Measurements from ENCODE around the gene CA11.
"Not testable (repeated sequence)": the region's sequence is repeated elsewhere in the genome, so short reads cannot be mapped to it uniquely, and the experiment has no call there.

CA11 gene

GRCh38 chr19:48664476-48664875 is 18.5 kb upstream of the CA11 start:
- peaks cover 5% of the 10 kb centered on the region for H3K4me1 ChIP-seq (ENCODE audit: control insufficient read depth, insufficient read depth, low read length)
- H3K36me3 ChIP-seq (ENCODE audit: control insufficient read depth, insufficient read depth, low read length) = no peaks in the 10 kb centered on the region

GRCh38 chr19:48663667-48664066 is 17.7 kb upstream of the CA11 start:
- H3K4me3 ChIP-seq (ENCODE audit: low read length) = no peak overlapping the region
- no peaks in the 10 kb centered on the region for H3K27me3 ChIP-seq (ENCODE audit: control insufficient read depth, insufficient read depth, low read length)
- no peak overlapping the region for H3K9ac ChIP-seq (ENCODE audit: low read length)
- H3K27ac ChIP-seq (ENCODE audit: low read depth, low read length) = no peak overlapping the region
- no peaks in the 10 kb centered on the region for H3K36me3 ChIP-seq (ENCODE audit: control insufficient read depth, insufficient read depth, low read length)
- H3K4me1 ChIP-seq (ENCODE audit: control insufficient read depth, insufficient read depth, low read length) = peaks cover 5% of the 10 kb centered on the region

More at GRCh38 chr19:48664476-48664875, 18.5 kb upstream of the CA11 start:
- H3K27ac ChIP-seq (ENCODE audit: low read depth, low read length) = no peak overlapping the region
- no peak overlapping the region for H3K9ac ChIP-seq (ENCODE audit: low read length)
- no peaks in the 10 kb centered on the region for H3K27me3 ChIP-seq (ENCODE audit: control insufficient read depth, insufficient read depth, low read length)
- H3K4me3 ChIP-seq (ENCODE audit: low read length) = no peak overlapping the region

GRCh38 chr19:48661711-48662090 is 15.7 kb upstream of the CA11 start:
- H3K27ac ChIP-seq (ENCODE audit: low read depth, low read length) = no peak overlapping the region
- H3K4me3 ChIP-seq (ENCODE audit: low read length) = no peak overlapping the region

GRCh38 chr19:48660852-48661710 is 15.1 kb upstream of the CA11 start:
- Histone ChIP-seq H3K4me1 (ENCODE audit: control insufficient read depth, insufficient read depth, low read length) (peaks cover 5% of the 10 kb centered on the region), H3K27ac (ENCODE audit: low read depth, low read length) (peak overlapping the region; percentile 16), H3K4me3 (ENCODE audit: low read length) (peak overlapping the region; percentile 0), H3K9ac (ENCODE audit: low read length) (no peak overlapping the region), H3K27me3 (ENCODE audit: control insufficient read depth, insufficient read depth, low read length) (no peaks in the 10 kb centered on the region), H3K36me3 (ENCODE audit: control insufficient read depth, insufficient read depth, low read length) (no peaks in the 10 kb centered on the region)

More at GRCh38 chr19:48661711-48662090, 15.7 kb upstream of the CA11 start:
- Histone ChIP-seq H3K4me1 (ENCODE audit: control insufficient read depth, insufficient read depth, low read length) (peaks cover 5% of the 10 kb centered on the region), H3K27me3 (ENCODE audit: control insufficient read depth, insufficient read depth, low read length) (no peaks in the 10 kb centered on the region), H3K9ac (ENCODE audit: low read length) (no peak overlapping the region), H3K36me3 (ENCODE audit: control insufficient read depth, insufficient read depth, low read length) (no peaks in the 10 kb centered on the region)

GRCh38 chr19:48659768-48660167 is 13.8 kb upstream of the CA11 start:
- Histone ChIP-seq H3K4me3 (ENCODE audit: low read length) (no peak overlapping the region), H3K27me3 (ENCODE audit: control insufficient read depth, insufficient read depth, low read length) (no peaks in the 10 kb centered on the region), H3K9ac (ENCODE audit: low read length) (no peak overlapping the region), H3K27ac (ENCODE audit: low read depth, low read length) (no peak overlapping the region), H3K36me3 (ENCODE audit: control insufficient read depth, insufficient read depth, low read length) (no peaks in the 10 kb centered on the region), H3K4me1 (ENCODE audit: control insufficient read depth, insufficient read depth, low read length) (peaks cover 5% of the 10 kb centered on the region)

GRCh38 chr19:48658483-48658882 is 12.5 kb upstream of the CA11 start:
- Histone ChIP-seq H3K4me3 (ENCODE audit: low read length) (no peak overlapping the region), H3K9ac (ENCODE audit: low read length) (no peak overlapping the region), H3K36me3 (ENCODE audit: control insufficient read depth, insufficient read depth, low read length) (no peaks in the 10 kb centered on the region), H3K27me3 (ENCODE audit: control insufficient read depth, insufficient read depth, low read length) (no peaks in the 10 kb centered on the region), H3K27ac (ENCODE audit: low read depth, low read length) (no peak overlapping the region), H3K4me1 (ENCODE audit: control insufficient read depth, insufficient read depth, low read length) (peaks cover 5% of the 10 kb centered on the region)

- H3K36me3 ChIP-seq (ENCODE audit: control insufficient read depth, insufficient read depth, low read length); H3K9ac ChIP-seq (ENCODE audit: low read length); H3K27ac ChIP-seq (ENCODE audit: low read depth, low read length); H3K27me3 ChIP-seq (ENCODE audit: control insufficient read depth, insufficient read depth, low read length); H3K4me3 ChIP-seq (ENCODE audit: low read length); H3K4me1 ChIP-seq (ENCODE audit: control insufficient read depth, insufficient read depth, low read length): not testable (repeated sequence)
These were observed 11.8 kb upstream of the CA11 start for GRCh38 chr19:48657828-48658227.

GRCh38 chr19:48656840-48657474 is 11.0 kb upstream of the CA11 start:
- Histone ChIP-seq H3K4me1 (ENCODE audit: control insufficient read depth, insufficient read depth, low read length) (peaks cover 5% of the 10 kb centered on the region), H3K9ac (ENCODE audit: low read length) (no peak overlapping the region), H3K27ac (ENCODE audit: low read depth, low read length) (no peak overlapping the region), H3K27me3 (ENCODE audit: control insufficient read depth, insufficient read depth, low read length) (no peaks in the 10 kb centered on the region), H3K4me3 (ENCODE audit: low read length) (no peak overlapping the region), H3K36me3 (ENCODE audit: control insufficient read depth, insufficient read depth, low read length) (no peaks in the 10 kb centered on the region)

- Histone ChIP-seq H3K36me3 (ENCODE audit: control insufficient read depth, insufficient read depth, low read length) (no peaks in the 10 kb centered on the region), H3K27ac (ENCODE audit: low read depth, low read length) (no peak overlapping the region)
These were observed 8.5 kb upstream of the CA11 start for GRCh38 chr19:48654299-48655059.

GRCh38 chr19:48651683-48652048 is 5.7 kb upstream of the CA11 start:
- Histone ChIP-seq H3K36me3 (ENCODE audit: control insufficient read depth, insufficient read depth, low read length) (no peaks in the 10 kb centered on the region), H3K4me1 (ENCODE audit: control insufficient read depth, insufficient read depth, low read length) (no peaks in the 10 kb centered on the region), H3K9ac (ENCODE audit: low read length) (no peak overlapping the region), H3K4me3 (ENCODE audit: low read length) (no peak overlapping the region), H3K27ac (ENCODE audit: low read depth, low read length) (no peak overlapping the region), H3K27me3 (ENCODE audit: control insufficient read depth, insufficient read depth, low read length) (no peaks in the 10 kb centered on the region)

More at GRCh38 chr19:48654299-48655059, 8.5 kb upstream of the CA11 start:
- Histone ChIP-seq H3K9ac (ENCODE audit: low read length) (no peak overlapping the region), H3K4me1 (ENCODE audit: control insufficient read depth, insufficient read depth, low read length) (no peaks in the 10 kb centered on the region), H3K27me3 (ENCODE audit: control insufficient read depth, insufficient read depth, low read length) (no peaks in the 10 kb centered on the region), H3K4me3 (ENCODE audit: low read length) (no peak overlapping the region)

- Histone ChIP-seq H3K36me3 (ENCODE audit: control insufficient read depth, insufficient read depth, low read length) (no peaks in the 10 kb centered on the region), H3K9ac (ENCODE audit: low read length) (no peak overlapping the region), H3K27ac (ENCODE audit: low read depth, low read length) (no peak overlapping the region), H3K27me3 (ENCODE audit: control insufficient read depth, insufficient read depth, low read length) (no peaks in the 10 kb centered on the region), H3K4me3 (ENCODE audit: low read length) (no peak overlapping the region), H3K4me1 (ENCODE audit: control insufficient read depth, insufficient read depth, low read length) (no peaks in the 10 kb centered on the region)
These were observed 5.1 kb upstream of the CA11 start for GRCh38 chr19:48650974-48651682.

- H3K9ac ChIP-seq (ENCODE audit: low read length) = no peak overlapping the region
- H3K4me1 ChIP-seq (ENCODE audit: control insufficient read depth, insufficient read depth, low read length) = peaks cover 10% of the 10 kb centered on the region
- no peaks in the 10 kb centered on the region for H3K27me3 ChIP-seq (ENCODE audit: control insufficient read depth, insufficient read depth, low read length)
- no peaks in the 10 kb centered on the region for H3K36me3 ChIP-seq (ENCODE audit: control insufficient read depth, insufficient read depth, low read length)
- no peak overlapping the region for H3K27ac ChIP-seq (ENCODE audit: low read depth, low read length)
- H3K4me3 ChIP-seq (ENCODE audit: low read length) = no peak overlapping the region
These were observed 2.1 kb upstream of the CA11 start for GRCh38 chr19:48648134-48648533.

Data from rectal smooth muscle tissue (tissue), 1 donor.